ENCODE results near the gene LRRC41. TPM values are rescaled to one million over a fixed set of nuclear protein-coding genes. Genes with fewer than 3 reads are reported as not detected.
A peak's percentile ranks its signal among the peaks of the same experiment; 100 is the strongest.

The LRRC41 gene
- total RNA-seq, 2 experiments from 2014 or later, result 32.1 to 32.2 TPM

- DNase-seq (no peak), ATAC-seq (no peak)
- ChIA-PET POLR2A (interaction anchor here (1.1 kb wide), 1 partner anchor 36 kb away, joined by 4 read pairs; no protein-coding TSS in a partner anchor), CTCF (interaction anchor here (0.7 kb wide), 1 partner anchor 41 kb away, joined by 4 read pairs; the partner anchor contains the start of genes LRRC41 and UQCRH)
- peaks cover 57% of the 10 kb centered on the region for H3K4me1 Mint-ChIP-seq (ENCODE audit: low read depth)
- H3K27me3 Mint-ChIP-seq, result no peaks in the 10 kb centered on the region
- H3K9me3 Mint-ChIP-seq, result no peaks in the 10 kb centered on the region
- intact Hi-C loops (cut with micrococcal nuclease), result loop anchor here (5.0 kb wide), 1 partner anchor 41 kb away; the partner anchor contains the start of genes LRRC41 and UQCRH
- TF ChIP-seq CTCF (IDR thresholded peaks at IDR 0.05), result no peak
- H3K36me3 Mint-ChIP-seq (ENCODE audit: low read depth), result peaks cover 60% of the 10 kb centered on the region
- no peak overlapping the region for H3K4me3 Mint-ChIP-seq
- peak overlapping the region; percentile 99 for H3K27ac Mint-ChIP-seq
Measured at GRCh38 chr1:46343705-46344104, 40.3 kb upstream of the LRRC41 start.

GRCh38 chr1:46343351-46343695 lies 39.9 kb upstream of the LRRC41 start:
- Mint-ChIP-seq H3K4me3 (no peak overlapping the region), H3K36me3 (ENCODE audit: low read depth) (peaks cover 60% of the 10 kb centered on the region), H3K4me1 (ENCODE audit: low read depth) (peaks cover 58% of the 10 kb centered on the region), H3K27ac (peak overlapping the region; percentile 99), H3K27me3 (no peaks in the 10 kb centered on the region), H3K9me3 (no peaks in the 10 kb centered on the region)
- ChIA-PET CTCF (no interaction called here), POLR2A (interaction anchor here (1.1 kb wide), 1 partner anchor 35 kb away, joined by 4 read pairs; no protein-coding TSS in a partner anchor)
- no peak for DNase-seq
- intact Hi-C loops (cut with micrococcal nuclease), result loop anchor here (5.0 kb wide), 1 partner anchor 41 kb away; the partner anchor contains the start of genes LRRC41 and UQCRH
- no peak for ATAC-seq
- TF ChIP-seq CTCF (IDR thresholded peaks at IDR 0.05), result no peak

GRCh38 chr1:46342677-46343350 lies 39.4 kb upstream of the LRRC41 start:
- no peak for TF ChIP-seq CTCF (IDR thresholded peaks at IDR 0.05)
- Mint-ChIP-seq H3K4me3 (peak overlapping the region; percentile 100), H3K9me3 (no peaks in the 10 kb centered on the region), H3K36me3 (ENCODE audit: low read depth) (peaks cover 55% of the 10 kb centered on the region), H3K27me3 (no peaks in the 10 kb centered on the region), H3K27ac (peak overlapping the region; percentile 99), H3K4me1 (ENCODE audit: low read depth) (peaks cover 55% of the 10 kb centered on the region)
- ChIA-PET POLR2A (interaction anchor here (0.7 to 1.3 kb wide), 3 partner anchors 10 to 40 kb away, joined by 3 to 6 read pairs (median 4); partner anchors contain the start of gene UQCRH), CTCF (interaction anchor here (1.3 kb wide), 1 partner anchor 8 kb away, joined by 3 read pairs; no protein-coding TSS in a partner anchor)
- DNase-seq (no peak), ATAC-seq (no peak)
- intact Hi-C loops (cut with micrococcal nuclease), result loop anchor here (5.0 kb wide), 1 partner anchor 41 kb away; the partner anchor contains the start of genes LRRC41 and UQCRH

GRCh38 chr1:46342084-46342656 lies 38.8 kb upstream of the LRRC41 start:
- peak overlapping the region; percentile 99 for H3K27ac Mint-ChIP-seq
- peak overlapping the region; percentile 100 for H3K4me3 Mint-ChIP-seq
- ATAC-seq (no peak), DNase-seq (peak; percentile 30)
- H3K9me3 Mint-ChIP-seq, result no peaks in the 10 kb centered on the region
- TF ChIP-seq CTCF (IDR thresholded peaks at IDR 0.05), result peak; percentile 19
- intact Hi-C loops (cut with micrococcal nuclease), result loop anchor here (5.0 kb wide), 1 partner anchor 40 kb away; the partner anchor contains the start of genes LRRC41 and UQCRH
- ChIA-PET POLR2A (interaction anchor here (0.7 to 2.2 kb wide), 5 partner anchors 11 to 75 kb away, joined by 3 to 13 read pairs (median 5); partner anchors contain the start of gene UQCRH), CTCF (interaction anchor here (0.8 to 2.5 kb wide), 3 partner anchors 8 to 52 kb away, joined by 3 to 7 read pairs (median 3); no protein-coding TSS in a partner anchor)
- peaks cover 50% of the 10 kb centered on the region for H3K36me3 Mint-ChIP-seq (ENCODE audit: low read depth)
- no peaks in the 10 kb centered on the region for H3K27me3 Mint-ChIP-seq
- H3K4me1 Mint-ChIP-seq (ENCODE audit: low read depth), result peaks cover 52% of the 10 kb centered on the region

Data from activated CD8-positive, alpha-beta T cell treated with anti-CD3 and anti-CD28 coated beads for 36 hours (primary cell).